NCI-H2029 (cell line): ENCODE results near the gene CACNA1D.

ENCODE experiments used
- DNase-seq: peaks from one replicate; lab custom pipeline; 2025; lab: John Stamatoyannopoulos, UW

Gene CACNA1D

DNA sequence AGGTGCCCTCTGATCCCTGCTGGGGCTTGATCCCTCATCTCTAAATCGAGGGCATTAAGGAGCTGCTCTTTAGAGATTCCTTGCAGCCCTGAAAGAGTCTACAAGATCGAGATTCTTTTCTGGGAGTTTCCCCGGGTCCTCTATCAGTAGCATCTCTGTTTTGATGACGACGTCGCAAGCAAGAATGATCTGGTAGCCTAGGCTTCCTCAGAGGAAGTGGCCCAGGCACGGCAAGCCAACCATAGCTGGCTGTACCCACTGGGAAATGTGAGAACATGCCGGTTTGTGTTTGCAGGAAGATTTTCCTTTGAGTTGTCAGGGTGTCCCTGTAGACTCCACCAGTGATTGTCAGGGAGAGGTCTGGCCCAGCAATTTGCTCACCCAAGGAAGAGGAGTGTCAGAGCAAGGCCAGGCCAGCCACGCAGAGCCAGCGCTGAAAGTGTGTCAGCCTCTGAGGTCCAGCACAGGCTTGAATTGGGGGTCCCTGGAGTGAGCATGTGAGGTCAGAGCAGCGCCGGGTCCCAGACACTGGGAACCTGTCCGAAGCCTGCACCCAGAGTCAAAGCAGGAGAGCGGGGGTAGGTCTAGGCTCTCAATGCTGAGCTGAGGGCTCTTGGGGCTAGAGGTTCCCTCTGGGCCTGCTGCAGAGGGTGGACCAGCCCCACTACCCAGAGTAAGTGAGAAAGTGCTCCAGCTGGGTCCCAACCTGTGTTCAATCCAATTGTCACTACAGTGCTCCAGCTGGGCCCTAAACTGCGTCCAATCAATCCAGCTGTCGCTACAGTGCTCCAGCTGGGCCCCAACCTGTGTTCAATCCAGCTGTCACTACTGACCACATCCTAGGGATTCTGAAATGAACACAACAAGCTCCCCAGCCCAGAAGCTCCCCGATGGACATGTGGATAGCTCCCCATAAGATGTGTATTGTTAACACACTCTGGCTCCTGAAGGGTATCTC, 256.1 kb downstream of the CACNA1D start:
- no peak for DNase-seq

- DNase-seq: peak; percentile 18
Observed at GRCh38 chr3:53753518-53754183, 259.2 kb downstream of the CACNA1D start.

GRCh38 chr3:53754325-53754724, 259.9 kb downstream of the CACNA1D start:
- DNase-seq: no peak

DNA sequence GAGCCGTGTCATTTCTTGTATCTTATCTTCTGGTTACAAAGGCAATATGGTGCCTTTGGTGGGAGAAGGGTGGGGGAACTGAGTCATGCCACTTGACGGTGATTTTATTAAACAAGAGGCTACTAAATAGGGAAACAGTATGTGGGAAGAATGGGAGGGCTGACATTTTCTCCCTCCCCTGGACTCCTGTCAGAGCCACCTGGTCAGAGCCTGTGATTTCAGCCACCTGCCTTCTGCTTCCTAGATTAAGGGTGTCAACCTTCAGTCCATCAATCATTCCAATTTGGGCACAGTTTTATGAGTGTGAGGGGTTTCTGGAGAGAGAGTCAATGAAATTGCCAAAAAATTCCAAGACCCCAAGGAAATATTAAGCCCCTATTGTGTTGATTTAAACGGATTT, 264.4 kb downstream of the CACNA1D start:
- no peak for DNase-seq

- no peak for DNase-seq
Observed at GRCh38 chr3:53763353-53763752, 268.9 kb downstream of the CACNA1D start.

DNA sequence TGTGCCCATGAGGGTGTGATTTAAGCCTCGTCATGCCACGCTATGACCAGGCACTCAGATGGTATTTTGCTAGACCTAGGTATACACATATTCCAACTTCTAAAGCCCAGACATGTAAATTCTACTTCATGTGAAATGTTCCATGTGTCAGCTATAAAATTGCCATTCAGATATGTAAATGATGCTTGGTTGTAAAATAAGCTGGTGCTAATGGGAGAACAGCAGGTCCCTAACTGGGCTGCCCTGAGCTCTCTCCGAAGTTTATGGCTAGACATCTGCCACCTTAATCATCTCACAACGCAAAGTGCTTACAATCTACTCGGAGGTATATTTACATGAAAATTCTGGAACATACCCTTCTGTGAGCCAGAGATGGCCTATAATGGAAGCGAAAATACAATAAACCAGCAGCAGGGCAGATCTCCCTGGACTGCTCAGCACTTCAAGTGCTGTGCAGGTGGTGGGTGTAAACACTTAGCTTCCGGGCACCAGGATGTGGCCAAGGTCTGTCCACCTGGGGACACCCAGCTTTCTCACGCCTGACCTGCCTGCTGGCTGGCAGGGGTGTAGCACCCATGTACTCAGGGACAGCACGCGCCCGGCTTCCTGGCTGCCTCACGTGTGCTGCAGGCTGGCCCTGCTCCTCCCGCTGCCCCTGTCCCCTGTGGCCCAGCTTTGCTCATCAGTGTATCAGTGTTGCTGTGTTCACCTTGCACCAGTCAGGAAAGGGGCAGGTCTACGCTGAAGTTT, 269.8 kb downstream of the CACNA1D start:
- peak; percentile 59 for DNase-seq

DNA sequence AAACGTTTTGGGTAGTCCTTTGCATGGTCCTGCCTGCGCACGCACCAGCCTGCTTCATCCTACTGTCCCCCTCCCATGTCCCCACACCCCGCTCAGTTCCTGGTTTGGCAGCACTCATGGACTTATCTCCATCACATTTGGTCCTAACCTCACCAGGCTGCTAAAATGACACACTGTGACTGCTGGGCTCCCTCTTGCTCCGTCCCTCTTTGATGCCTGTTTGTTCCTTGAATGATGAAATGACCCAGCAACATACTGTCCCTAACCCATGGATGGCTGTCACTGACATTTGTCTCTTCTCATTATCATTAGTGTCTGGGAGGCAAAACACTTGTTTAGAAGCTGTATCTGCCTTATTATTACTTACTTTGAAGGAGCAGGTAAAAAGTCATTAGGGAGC, 271.3 kb downstream of the CACNA1D start:
- no peak for DNase-seq

GRCh38 chr3:53766706-53767105, 272.3 kb downstream of the CACNA1D start:
- no peak for DNase-seq

DNA sequence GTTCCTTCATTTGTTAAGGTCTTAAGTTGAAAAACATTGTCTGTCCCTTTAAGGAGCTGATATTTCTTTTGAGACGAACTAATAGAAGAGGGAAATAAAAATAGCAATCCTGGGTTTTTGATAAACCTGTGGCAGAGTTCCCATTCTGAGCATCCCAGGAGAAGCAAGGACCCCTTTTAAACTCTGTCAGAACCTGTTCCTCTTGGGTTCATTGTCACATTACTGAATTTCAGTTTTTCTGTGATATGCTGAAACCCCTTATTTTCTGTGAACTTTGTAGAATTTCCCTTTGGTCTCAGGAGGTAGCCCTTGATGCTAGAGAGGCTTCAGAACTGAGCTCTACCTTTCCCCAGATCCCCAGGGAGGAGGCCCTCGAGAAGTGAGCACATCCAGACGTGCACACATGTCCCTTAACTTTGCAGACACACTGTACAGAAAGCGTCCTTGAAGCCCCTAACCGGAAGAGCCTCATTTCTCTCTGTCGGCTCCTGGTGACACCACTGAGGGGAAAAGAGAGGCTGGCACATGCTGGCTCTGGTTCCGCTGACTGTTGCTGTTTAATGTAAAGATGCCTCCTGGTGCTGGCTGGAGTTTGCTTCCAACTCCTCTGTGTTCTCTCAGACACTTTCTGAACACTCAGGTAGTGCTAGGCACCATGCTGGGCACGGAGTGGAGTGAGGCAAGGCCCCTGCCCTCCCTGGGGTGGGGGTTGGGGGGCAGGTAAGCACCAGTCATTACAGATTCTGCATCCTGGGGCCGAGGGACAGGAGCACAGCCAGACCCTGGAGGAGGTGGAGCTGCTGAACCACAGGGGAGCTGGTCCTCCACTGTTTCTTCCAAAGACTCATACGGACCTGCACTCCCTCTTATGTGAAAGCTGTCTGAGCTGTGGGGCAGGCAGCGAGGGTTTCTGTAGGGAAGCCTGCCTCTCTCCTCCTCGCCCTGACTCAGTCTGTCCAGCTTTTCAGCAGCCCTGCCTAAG, 274.4 kb downstream of the CACNA1D start:
- DNase-seq: no peak

DNA sequence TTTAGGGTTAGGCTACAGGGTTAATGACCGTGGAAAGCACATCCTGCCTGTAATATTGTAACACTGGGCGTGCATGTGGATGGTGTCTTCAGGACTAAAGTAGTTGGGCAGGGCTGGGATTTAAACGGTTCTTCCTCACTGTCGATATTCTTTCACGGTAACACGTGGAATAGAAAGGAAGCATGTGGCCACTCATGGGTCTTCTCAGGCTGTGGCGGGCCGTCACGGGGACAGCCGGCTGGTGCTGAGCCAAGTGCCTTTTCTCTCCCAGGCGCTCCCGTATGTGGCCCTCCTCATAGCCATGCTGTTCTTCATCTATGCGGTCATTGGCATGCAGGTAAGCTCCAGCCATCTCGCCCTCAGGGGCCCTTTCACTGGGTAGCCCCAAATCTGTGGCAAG, 278.2 kb downstream of the CACNA1D start:
- DNase-seq: no peak

DNA sequence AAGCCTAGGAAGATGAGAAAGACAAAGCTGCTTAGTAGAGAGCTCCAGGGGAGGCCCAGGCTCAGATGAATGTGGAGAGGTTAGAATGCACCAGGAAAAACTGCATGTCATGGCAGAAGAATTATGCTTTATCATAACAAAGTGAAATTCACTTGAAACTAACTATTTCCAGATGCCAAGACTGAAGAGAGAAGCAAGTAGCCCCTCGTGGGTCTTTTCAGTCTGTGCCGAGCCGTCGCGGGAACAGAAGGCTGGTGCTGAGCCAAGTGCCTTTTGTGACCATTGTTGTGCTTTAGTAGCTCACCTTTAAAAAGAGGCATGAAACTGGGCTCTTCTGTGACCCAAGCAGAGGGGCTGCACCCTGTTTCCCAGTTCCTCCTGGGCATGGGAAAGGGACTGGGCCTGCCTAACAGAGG, 278.6 kb downstream of the CACNA1D start:
- DNase-seq: no peak

DNA sequence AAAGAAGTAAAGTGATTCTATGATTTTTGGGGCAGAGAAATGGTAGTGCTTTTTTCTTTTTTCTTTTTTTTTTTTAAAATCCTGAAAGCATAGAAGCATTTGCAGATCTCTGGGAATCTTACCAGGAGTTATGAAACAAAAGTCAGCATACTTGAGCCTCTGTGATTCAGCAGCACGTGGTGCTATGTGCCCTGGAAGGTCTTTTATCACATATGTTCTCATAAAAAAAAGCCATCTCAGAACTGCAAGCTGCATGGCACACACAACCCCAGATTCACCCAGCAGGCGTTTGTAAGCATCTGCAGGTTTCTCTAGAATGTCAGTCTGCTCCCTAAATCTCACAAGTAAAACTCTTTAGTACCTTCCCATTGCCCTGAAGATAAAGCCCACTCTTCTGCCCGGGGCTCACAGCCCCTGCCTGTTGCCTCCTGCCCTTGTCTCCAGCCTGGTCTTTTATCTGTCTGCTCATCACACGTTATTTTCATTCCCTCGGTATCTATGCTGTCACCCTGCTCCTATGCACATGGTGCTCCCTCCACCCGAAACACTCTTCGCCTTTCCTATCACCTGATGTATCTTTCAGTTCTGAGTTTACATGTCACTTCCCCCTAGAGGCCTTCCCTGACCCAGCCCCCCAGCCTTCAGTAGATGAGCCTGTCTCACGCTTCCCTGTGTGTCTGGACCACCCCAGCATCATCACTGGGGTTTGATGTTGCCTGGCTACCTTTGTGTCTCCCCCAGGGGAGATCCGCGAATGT, 279.4 kb downstream of the CACNA1D start:
- DNase-seq: no peak

DNA sequence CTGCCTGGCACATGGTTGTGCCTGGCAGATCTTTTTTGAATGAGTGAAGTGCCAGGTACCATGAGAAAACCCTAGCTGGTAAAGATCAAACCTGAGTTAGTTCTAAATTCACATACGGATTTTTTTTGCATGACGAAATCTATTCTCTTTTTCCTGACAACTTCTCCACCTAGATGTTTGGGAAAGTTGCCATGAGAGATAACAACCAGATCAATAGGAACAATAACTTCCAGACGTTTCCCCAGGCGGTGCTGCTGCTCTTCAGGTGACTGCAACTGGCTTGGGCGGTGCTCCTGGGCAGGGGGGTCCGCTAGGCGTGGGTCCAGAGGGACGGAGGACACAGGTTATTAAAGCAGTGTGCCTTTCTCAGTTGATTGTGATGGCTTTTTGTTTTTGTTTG, 280.0 kb downstream of the CACNA1D start:
- no peak for DNase-seq

- DNase-seq: no peak
Observed at GRCh38 chr3:53775018-53775417, 280.6 kb downstream of the CACNA1D start.

- DNase-seq: no peak
Observed at GRCh38 chr3:53775834-53776251, 281.4 kb downstream of the CACNA1D start.

DNA sequence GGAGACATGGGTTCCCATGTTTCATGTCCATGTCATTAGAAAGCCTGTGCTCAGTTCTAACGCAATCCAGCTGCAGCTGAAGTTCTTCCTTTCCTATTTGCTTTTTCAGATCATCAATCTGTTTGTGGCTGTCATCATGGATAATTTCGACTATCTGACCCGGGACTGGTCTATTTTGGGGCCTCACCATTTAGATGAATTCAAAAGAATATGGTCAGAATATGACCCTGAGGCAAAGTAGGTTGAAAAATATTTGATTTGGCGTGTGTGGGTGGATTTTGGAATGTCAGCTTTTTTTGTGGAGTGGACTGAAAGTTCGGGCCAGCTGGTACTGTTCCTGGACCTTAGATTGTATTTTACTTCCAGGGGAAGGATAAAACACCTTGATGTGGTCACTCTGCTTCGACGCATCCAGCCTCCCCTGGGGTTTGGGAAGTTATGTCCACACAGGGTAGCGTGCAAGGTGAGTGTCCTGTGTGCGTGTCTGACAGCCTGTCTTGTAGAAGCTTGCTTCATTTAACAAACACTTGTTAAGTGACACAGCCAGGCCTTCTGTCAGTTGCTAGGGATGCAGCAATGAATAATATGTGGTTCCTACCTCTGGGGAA, 282.2 kb downstream of the CACNA1D start:
- DNase-seq: no peak

DNA sequence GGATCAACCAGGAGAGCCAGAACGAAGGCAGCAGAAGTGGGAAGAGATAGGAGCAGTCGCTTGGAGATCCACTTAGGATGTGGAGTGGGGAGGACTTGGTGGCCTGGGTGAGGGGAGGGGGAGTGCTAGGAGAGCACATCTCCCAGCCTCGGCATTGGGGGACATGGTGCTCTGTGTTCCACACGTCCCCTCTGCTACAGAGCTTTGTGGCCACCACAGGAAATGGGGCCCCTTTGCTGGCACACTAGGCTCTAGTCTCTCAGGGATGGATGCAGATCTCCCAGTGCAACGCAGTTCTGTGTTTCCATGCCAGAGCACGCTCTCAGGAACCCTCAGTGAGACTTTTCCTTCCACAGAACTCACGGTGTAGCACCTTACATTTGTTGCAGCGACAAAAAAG, 283.1 kb downstream of the CACNA1D start:
- DNase-seq: no peak

- DNase-seq: no peak
Observed at GRCh38 chr3:53778153-53778552, 283.7 kb downstream of the CACNA1D start.

DNA sequence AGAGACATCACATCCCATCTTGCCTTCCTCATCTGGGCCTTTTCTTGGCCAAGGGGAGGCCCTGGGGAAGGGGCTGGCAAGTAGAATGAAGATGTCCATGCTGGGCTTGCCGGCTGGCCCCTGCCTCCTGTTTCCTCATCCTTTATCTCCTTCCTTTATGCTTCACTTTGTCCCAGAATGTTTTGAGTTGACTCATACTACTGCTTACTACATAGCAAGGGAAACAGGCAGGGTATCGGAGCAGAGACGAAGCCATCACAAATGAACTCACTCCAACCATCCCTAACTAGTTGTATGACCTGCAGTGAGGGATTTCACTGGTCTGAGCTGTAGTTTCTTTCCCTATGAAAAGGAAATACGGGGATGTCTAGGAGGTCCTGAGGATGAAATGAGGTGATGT, 285.8 kb downstream of the CACNA1D start:
- DNase-seq: no peak

DNA sequence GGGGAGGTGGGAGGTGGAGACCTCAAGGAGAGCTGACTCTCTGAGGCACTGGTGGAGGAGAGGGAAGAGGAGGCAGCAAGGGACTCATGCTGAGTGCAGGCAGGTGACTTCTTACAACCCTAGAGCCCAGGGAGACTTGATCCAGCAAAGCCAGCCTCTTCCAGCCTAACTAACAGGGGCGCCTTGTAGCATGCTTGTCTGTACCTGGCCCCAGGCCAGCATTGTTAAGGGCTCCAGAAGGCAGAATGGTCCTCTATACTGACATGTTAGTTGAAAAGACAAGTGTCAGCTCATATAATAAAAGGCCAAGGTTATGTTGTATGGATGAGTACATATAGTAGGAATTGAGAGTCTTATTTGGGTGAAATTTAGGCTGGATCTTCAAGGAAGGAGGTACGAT, 286.4 kb downstream of the CACNA1D start:
- no peak for DNase-seq
